Endodermal cell (in vitro differentiated cells): Measurements from ENCODE around the gene DARS1. TPM values are rescaled to one million over a fixed set of nuclear protein-coding genes. Genes with fewer than 3 reads are reported as not detected.

Source experiments
- DNase-seq: peaks from one replicate; pipeline ENCODE4 v3.0.0-alpha.2; 2017
- H3K27ac ChIP-seq: 2 replicates; pipeline ENCODE4 v1.5.1; 2013; ENCODE audit warnings: mild to moderate bottlenecking, low read depth, low read length, moderate library complexity
- H3K27me3 ChIP-seq: 2 replicates; pipeline ENCODE4 v1.6.1; 2013; ENCODE audit warnings: mild to moderate bottlenecking, low read length, moderate library complexity; ENCODE audit not compliant: insufficient read depth, control insufficient read depth, poor library complexity, severe bottlenecking
- H3K36me3 ChIP-seq: 2 replicates; pipeline ENCODE4 v1.7.0; 2013; ENCODE audit warnings: mild to moderate bottlenecking, low read length, moderate library complexity; ENCODE audit not compliant: control insufficient read depth, insufficient read depth
- H3K4me1 ChIP-seq: one replicate; pipeline ENCODE4 v1.7.0; 2013; ENCODE audit warnings: low read length; ENCODE audit not compliant: control insufficient read depth, insufficient read depth
- H3K4me3 ChIP-seq: 2 replicates; pipeline ENCODE4 v1.5.1; 2013; ENCODE audit warnings: mild to moderate bottlenecking, low read length, moderate library complexity
- H3K9ac ChIP-seq: 2 replicates; pipeline ENCODE4 v1.6.1; 2013; ENCODE audit warnings: mild to moderate bottlenecking, low read length, moderate library complexity; ENCODE audit not compliant: poor library complexity, severe bottlenecking; ENCODE audit errors: extremely low read depth
- H3K9me3 ChIP-seq: 2 replicates; pipeline ENCODE4 v1.6.1; 2013; ENCODE audit warnings: mild to moderate bottlenecking, low read length, moderate library complexity; ENCODE audit not compliant: control insufficient read depth
- H3K27ac Mint-ChIP-seq: 2 replicates; pipeline ENCODE4 v1.8.0; 2020; ENCODE audit warnings: mixed read lengths
- H3K27me3 Mint-ChIP-seq: 2 replicates; pipeline ENCODE4 v1.8.0; 2021; ENCODE audit warnings: mild to moderate bottlenecking, mixed read lengths; ENCODE audit not compliant: insufficient read depth
- H3K36me3 Mint-ChIP-seq: 2 replicates; pipeline ENCODE4 v1.8.0; 2020; ENCODE audit warnings: low read depth, mixed read lengths
- H3K4me1 Mint-ChIP-seq: 2 replicates; pipeline ENCODE4 v1.8.0; 2020; ENCODE audit warnings: mixed read lengths
- H3K4me3 Mint-ChIP-seq: 2 replicates; pipeline ENCODE4 v1.8.0; 2020; ENCODE audit warnings: mild to moderate bottlenecking, moderate library complexity, mixed read lengths
- H3K9me3 Mint-ChIP-seq: 2 replicates; pipeline ENCODE4 v1.8.0; 2020; ENCODE audit warnings: mild to moderate bottlenecking, mixed read lengths
- CTCF ChIP-seq: fragments of 200-600 bp; sonication (generic); conservative IDR thresholded peaks from 2 replicates; pipeline ENCODE4 v1.5.0; 2021; ENCODE audit warnings: antibody characterized with exemption, mild to moderate bottlenecking
- WGBS, 2 experiments: methylation state at CpG; one replicate each; pipeline versions ENCODE4 v1.1.5 to v1.1.7; 2013; ENCODE audit warnings: missing lambda C conversion rate in 2 of 2, mixed read lengths in 1 of 2; ENCODE audit not compliant: insufficient coverage in 1 of 2, insufficient read length in 1 of 2; 5-methylcytosine and 5-hydroxymethylcytosine counted together
- total RNA-seq, 2 donors: library from RNA; stranded (reverse); fragmentation: NEBNext Ultra II Directional in 1 of 2; extraction: Animal tissue kit (Norgen Biotek cat#: 25700) in 1 of 2; gene quantifications; 2 replicates in 1 of 2; 3 replicates in 1 of 2; pipeline ENCODE4 v1.2.1, GENCODE V29; 2021

DARS1 gene
- total RNA-seq, 2 donors from 2014 or later: 70.5 to 75.9 TPM

- no peak for TF ChIP-seq CTCF
- no peaks in the 10 kb centered on the region for H3K27me3 ChIP-seq
- no peak overlapping the region for H3K4me3 ChIP-seq
- H3K36me3 ChIP-seq: peaks cover 22% of the 10 kb centered on the region
- H3K4me1 Mint-ChIP-seq: peaks cover 6% of the 10 kb centered on the region
- H3K9me3 Mint-ChIP-seq: no peaks in the 10 kb centered on the region
- H3K9ac ChIP-seq: no peak overlapping the region
- H3K4me3 Mint-ChIP-seq: peak overlapping the region; percentile 89
- H3K36me3 Mint-ChIP-seq: peaks cover 13% of the 10 kb centered on the region
- no peaks in the 10 kb centered on the region for H3K4me1 ChIP-seq
- no peaks in the 10 kb centered on the region for H3K9me3 ChIP-seq
- no peak overlapping the region for H3K27ac Mint-ChIP-seq
- no peak overlapping the region for H3K27ac ChIP-seq
- no peaks in the 10 kb centered on the region for H3K27me3 Mint-ChIP-seq
- 93 to 96% methylated on average over 5 of the region's 5 CpGs for WGBS, 2 experiments
- no peak for DNase-seq
Measured at GRCh38 chr2:135986507-135986906, 1.1 kb upstream of the DARS1 start.

- H3K4me1 ChIP-seq: no peaks in the 10 kb centered on the region
- peak overlapping the region; percentile 90 for H3K4me3 ChIP-seq
- H3K36me3 Mint-ChIP-seq: peaks cover 14% of the 10 kb centered on the region
- peak overlapping the region; percentile 89 for H3K4me3 Mint-ChIP-seq
- H3K27me3 ChIP-seq: no peaks in the 10 kb centered on the region
- peaks cover 6% of the 10 kb centered on the region for H3K4me1 Mint-ChIP-seq
- no peak for DNase-seq
- H3K27ac Mint-ChIP-seq: peak overlapping the region; percentile 97
- no peaks in the 10 kb centered on the region for H3K9me3 Mint-ChIP-seq
- no peaks in the 10 kb centered on the region for H3K27me3 Mint-ChIP-seq
- no peaks in the 10 kb centered on the region for H3K9me3 ChIP-seq
- H3K36me3 ChIP-seq: peaks cover 28% of the 10 kb centered on the region
- no peak for TF ChIP-seq CTCF
- H3K9ac ChIP-seq: peak overlapping the region; percentile 27
- 59 to 78% methylated on average over 11 to 19 of the region's 19 CpGs for WGBS, 2 experiments
- H3K27ac ChIP-seq: peak overlapping the region; percentile 30
Measured at GRCh38 chr2:135985826-135986393, 484 bp upstream of the DARS1 start.

GRCh38 chr2:135984199-135985017 lies 1.0 kb downstream of the DARS1 start:
- Mint-ChIP-seq H3K9me3 (no peaks in the 10 kb centered on the region), H3K4me1 (peaks cover 8% of the 10 kb centered on the region), H3K4me3 (peak overlapping the region; percentile 89), H3K27me3 (no peaks in the 10 kb centered on the region), H3K27ac (peak overlapping the region; percentile 97), H3K36me3 (peaks cover 19% of the 10 kb centered on the region)
- peak overlapping the region; percentile 81 for H3K9ac ChIP-seq
- DNase-seq: no peak
- H3K27ac ChIP-seq: no peak overlapping the region
- WGBS, 2 experiments: 30 to 70% methylated on average over 2 to 6 of the region's 6 CpGs
- H3K4me1 ChIP-seq: no peaks in the 10 kb centered on the region
- peak overlapping the region; percentile 90 for H3K4me3 ChIP-seq
- no peaks in the 10 kb centered on the region for H3K27me3 ChIP-seq
- H3K9me3 ChIP-seq: no peaks in the 10 kb centered on the region
- no peak for TF ChIP-seq CTCF
- peaks cover 41% of the 10 kb centered on the region for H3K36me3 ChIP-seq
